Measurements from ENCODE around the gene CALR3.

- TF ChIP-seq CTCF (IDR thresholded peaks at IDR 0.05): no peak
- no peak for TF ChIP-seq POLR2A (IDR thresholded peaks at IDR 0.05)
- no peak for TF ChIP-seq EP300 (IDR thresholded peaks at IDR 0.05)
Measured at GRCh38 chr19:16457195-16457953, 38.6 kb downstream of the CALR3 start.
